Kidney capillary endothelial cell (primary cell): ENCODE measurements around the gene ACAD9.
"Not testable (repeated sequence)": the region's sequence is repeated elsewhere in the genome, so short reads cannot be mapped to it uniquely, and the experiment has no call there.

Experiments
- DNase-seq: peaks from one replicate; pipeline ENCODE4 v3.0.0-alpha.2; 2018; ENCODE audit warnings: low spot score

Gene ACAD9

DNA sequence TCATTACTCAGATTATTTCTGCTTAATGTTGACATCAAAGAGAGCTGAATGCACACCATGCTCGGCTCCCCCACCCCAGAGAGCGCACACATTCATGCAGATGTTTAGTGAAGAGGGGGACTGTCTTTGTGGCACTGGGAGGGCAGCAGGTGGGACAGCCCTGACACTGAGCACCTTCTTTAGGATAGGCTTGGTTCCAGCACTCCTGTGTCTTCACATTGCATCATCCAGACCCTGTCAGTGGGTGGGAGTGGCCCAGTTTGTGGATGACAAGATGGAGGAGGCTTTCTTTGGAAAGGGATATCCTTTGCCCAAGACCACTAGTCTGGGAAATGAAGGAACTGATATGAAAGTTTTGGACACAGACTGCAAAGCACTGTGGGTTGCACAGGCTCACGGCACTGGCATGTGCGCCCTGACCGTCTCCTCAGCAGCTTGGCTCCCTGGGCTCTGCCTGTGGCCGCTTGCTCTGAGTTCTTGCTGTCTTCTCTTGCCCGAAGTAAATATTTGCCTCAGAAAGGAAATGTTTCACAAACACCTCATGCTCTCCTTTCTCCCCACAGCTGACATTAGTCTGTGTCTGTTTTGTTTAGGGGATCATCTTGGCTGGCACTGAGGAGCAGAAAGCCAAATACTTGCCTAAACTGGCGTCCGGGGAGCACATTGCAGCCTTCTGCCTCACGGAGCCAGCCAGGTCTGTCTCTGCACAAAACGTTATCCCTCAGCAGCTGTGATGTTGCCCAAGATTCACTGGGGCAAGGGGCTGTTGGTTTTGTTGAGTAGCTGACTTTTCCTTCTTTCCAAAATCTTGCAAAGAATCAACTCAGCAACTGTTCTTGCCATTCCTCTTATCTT is 16.6 kb downstream of the ACAD9 start:
- no peak for DNase-seq

DNA sequence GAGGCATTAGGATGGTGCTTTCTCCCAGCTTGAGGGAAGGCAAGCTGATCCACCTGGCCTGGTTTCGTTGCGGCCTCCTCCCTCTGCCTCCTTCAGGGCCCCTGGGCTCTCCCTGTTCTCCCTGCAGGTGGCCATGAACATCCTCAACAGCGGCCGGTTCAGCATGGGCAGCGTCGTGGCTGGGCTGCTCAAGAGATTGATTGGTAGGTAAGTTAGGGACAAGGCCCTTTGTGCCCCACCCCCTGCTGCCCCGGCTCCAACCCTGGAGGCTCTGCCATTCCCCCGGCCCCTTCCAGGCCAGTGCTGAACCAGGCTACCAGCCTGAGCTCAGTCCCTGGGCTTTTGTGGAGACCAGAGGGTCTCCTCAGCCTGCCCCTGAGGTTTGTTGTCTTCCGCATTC is 23.0 kb downstream of the ACAD9 start:
- DNase-seq = no peak

DNA sequence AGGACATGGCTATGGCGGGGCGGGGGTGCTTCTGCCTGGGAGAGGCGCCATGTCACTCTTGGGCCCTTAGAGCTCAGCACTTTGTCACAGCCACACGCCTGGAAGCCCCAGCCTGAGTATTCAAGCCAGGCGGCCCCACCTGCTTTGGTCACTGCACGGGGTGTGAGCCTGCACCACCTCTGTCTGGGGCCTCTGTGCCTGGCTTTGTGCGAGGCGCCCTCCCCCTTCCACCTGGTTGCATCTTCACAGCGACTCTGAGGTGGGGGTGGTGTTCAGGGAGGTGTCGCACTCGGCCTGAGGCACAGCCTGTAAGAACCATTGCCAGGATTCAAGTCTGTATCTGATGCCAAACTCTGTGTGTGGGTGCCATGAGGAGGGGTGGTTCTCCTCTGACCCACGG is 24.1 kb downstream of the ACAD9 start:
- no peak for DNase-seq

DNA sequence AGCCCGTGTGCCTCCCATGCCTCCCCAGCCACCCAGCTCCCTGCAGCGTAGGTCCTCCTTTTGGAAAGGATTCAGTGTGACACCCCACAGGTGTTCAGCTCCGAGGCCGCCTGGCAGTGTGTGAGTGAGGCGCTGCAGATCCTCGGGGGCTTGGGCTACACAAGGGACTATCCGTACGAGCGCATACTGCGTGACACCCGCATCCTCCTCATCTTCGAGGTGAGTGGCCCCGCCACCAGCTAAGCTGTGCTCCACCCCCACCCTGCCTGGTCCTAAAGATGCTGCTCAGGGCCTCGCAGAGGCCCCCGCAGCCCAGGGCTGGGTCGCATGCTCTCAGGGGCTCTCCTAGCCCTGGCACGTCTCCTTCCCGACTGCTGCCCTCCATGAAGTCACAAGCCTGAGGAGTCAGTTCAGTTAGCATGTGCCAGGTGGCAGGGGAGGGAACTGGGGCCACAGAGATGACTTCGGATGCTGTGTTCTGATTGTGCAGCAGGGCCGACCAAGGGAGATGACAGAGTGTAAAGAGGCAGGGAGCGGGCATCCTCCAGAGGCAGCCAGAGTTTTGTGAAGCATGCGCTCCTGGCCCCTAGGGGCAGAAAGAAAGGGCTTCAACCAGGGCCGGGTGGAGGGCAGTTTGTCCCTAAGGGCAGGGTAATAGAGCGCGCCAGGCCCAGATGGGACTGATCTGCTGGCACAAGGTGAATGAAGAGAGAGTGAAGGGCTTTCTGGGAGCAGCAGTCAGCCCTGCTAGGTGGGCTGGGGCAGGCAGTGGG is 26.8 kb downstream of the ACAD9 start:
- DNase-seq = no peak

DNA sequence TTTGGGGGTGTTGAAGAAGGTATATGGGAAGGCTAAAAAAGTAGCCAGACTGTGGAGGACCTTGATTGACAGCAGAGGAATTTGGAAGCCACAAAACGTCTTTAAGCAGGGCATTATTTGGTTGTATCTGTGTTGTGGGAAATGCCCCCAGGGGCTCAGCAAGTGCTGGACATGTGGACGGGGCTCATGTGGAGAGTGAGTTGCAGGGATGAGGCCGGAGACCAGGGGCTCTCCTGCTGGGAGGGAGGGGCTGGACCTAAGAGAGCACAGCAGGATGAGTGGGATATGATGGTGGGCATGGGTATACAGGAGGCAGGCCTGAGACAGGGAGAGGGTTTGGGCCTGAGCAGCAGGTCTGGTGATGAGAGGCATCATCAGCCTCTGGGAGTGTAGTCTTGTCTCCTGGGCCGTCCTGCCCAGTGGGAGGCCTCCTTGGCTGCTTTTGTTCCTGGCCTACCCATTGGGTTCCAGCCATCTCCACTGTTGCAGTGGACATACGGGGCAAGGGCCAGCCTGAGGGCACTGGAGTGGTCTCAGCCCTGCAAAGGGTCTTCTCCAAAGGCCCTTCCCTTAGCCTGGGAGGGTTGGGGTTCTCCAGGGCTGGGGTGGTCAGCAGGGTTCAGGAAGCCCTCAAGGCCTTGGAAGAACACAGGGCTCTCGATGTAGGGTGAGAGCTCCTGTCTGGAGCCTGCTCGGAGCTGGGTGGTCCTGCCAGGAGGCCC is 27.5 kb downstream of the ACAD9 start:
- DNase-seq = no peak

DNA sequence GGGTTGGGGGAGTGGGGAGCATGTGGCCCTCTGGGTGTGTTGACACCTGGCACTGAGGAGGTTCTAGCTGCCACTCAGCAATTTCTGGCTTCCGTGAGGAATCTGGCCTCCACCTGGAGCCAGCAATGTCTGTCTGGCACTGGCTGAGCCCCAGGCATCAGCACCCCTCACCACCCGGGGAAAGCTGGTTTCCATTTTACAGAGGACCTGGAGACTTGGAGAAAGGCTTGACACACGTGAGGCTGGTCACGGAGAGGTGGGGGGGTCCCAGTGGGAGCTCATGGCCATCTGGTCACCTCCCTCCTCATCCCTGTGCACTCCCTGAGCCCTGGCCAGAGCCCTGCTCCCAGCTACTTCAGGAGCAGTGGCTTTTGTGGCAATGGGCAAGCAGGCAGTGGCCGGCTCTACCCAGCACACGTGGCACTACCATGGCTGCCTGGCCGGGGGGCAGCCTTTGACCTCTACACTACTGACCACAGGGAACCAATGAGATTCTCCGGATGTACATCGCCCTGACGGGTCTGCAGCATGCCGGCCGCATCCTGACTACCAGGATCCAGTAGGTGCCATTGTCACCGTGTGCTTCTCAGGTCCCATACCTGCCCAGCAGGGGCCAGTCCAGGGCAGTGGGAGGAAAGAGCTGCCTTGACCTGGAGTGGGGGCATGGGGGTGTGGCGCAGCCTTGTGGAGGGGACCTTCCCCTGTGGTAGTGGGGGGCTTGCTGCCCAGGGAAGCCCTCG is 28.5 kb downstream of the ACAD9 start:
- DNase-seq = no peak

DNA sequence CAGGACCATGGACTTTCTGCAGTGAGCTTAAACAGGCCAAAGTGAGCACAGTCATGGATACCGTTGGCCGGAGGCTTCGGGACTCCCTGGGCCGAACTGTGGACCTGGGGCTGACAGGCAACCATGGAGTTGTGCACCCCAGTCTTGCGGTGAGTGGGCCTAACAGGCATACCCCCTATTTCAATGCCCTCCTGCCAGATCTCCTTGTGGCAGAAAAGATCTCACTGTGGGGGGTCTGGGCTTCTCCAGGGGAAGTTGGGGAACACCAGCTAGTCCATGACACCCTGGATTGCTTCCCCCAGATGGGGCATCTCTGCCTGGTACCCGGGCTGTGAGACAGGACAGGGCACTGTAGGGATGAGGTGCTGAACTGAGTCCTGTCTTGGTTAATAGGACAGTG is 29.5 kb downstream of the ACAD9 start:
- DNase-seq = no peak

DNA sequence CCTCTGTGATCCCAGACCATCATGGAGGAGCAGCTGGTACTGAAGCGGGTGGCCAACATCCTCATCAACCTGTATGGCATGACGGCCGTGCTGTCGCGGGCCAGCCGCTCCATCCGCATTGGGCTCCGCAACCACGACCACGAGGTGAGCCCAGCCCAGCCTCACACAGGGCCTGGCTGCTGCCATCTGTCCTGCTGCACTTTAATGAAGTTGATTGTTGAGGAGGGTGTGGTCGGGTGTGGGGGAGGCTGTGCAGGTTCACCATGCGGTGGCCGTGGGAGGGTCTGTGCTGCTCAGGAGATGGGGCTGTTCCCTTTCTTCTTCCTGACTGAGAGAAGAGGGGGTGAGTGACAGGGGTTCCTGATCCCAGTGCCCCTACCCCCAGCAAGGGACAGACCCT is 30.6 kb downstream of the ACAD9 start:
- no peak for DNase-seq

DNA sequence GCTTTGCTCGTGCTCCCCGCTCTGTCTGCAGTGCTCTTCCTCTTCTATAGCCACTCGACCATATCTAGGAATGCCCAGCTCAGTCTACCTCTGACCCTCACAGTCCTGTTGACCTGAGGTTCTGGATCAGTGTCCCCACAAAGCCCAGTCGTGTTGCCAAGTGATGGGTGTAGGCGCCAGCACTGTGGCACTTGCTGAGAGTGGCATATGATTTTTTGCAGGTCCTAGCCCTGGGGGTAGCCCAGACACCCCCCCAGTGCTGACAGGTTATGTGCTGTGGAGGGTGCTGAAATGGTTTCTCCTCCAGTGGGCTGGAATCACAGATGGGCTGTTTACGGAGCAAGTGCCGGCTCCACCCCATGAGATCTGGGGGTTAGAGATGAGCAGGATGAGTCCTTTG is 32.5 kb downstream of the ACAD9 start:
- DNase-seq = no peak

DNA sequence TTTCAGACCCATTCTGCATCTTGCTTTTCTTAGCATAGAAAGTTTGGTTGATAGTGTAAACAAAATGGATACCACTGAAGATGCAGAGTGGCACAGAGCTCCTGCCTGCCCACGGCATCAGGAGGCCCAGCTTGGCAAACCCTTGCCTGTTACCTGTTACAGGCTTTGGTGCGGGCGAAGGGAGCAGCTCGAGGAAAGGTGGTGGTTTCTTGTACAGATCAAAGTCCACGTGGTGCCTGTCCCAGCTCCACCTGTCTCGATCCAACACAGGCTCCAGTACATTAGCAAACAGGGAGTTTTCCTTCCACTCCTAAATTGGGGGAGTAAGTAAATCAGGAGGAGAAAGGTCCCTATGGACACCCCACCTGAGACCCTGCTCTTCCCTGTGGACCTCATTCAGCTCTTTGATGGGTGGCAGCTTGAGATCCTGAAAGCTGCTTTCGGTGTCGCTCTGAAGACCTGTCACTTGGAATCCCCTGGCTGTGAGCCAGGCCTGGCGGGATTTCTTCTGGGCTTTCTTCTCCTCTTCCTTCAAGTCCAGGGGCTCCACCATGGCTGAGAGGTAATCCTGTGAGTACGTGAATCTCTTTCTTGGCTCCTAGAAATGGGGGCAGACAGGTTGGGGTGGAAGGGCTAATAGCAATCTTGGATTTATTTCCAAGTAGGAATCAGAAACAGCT is 35.7 kb downstream of the ACAD9 start:
- DNase-seq = no peak

DNA sequence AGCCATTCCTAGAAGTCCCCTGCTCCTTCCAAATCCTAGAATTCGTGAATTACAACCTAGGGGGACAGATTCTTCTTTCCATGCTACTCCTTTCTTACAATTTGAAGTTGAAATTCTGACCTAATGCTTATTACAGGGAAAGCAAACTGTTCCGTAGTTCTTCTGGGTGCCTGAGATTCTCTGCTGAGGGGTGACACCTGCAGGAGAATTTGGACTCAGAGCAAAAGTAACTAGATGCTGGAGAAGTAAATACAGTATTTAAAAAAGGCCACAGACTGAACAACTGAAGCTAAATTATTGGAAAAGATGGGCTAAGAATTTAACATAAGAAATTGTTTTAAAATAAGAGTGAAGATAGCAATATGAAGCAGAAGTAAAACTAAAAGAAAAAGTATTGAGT is 37.9 kb downstream of the ACAD9 start:
- DNase-seq = no peak

DNA sequence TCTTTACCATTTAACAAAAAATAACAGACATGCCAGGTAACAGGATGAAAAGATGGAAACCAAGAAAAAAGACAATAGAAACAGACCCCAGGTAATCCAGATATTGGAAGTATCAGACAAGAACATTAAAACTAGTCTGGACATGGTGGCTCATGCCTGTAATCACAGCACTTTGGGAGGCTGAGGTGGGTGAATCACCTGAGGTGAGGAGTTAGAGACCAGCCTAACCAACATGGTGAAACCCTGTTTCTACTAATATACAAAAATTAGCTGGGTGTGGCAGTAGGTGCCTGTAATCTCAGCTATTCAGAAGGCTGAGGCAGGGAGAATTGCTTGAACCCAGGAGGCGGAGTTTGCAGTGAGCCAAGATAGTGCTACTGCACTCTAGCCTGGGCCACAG is 40.6 kb downstream of the ACAD9 start:
- no peak for DNase-seq

DNA sequence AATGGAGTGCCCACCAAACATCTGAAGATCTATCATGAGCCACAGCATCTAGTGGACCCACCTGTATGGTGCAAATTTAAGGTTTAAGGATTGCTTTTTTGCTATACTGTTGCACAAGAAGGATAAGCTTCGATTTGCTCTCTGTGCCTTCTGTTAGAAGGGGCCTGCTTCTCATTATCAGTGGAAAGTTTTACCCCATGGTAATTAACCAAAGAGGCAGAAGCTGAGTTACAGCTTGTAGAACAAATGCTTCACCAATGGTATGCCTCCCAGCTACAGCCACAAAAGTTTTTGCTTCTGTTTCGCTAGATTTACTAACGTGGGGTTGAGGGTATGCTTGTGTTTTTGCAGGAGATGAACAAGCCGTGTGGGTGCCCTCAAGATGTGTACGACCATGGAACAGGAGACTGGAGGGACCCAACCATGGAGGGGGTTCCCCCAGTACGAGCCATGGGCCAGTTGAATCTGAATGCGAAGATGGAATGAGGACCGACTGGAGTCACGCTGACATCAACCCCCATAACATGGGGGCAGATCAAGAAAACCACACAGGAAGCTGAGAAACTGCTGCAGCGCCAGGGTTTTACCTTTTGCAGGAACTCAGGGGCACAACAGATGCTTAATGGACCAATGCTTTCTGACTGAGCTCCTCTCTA is 43.5 kb downstream of the ACAD9 start:
- no peak for DNase-seq

DNA sequence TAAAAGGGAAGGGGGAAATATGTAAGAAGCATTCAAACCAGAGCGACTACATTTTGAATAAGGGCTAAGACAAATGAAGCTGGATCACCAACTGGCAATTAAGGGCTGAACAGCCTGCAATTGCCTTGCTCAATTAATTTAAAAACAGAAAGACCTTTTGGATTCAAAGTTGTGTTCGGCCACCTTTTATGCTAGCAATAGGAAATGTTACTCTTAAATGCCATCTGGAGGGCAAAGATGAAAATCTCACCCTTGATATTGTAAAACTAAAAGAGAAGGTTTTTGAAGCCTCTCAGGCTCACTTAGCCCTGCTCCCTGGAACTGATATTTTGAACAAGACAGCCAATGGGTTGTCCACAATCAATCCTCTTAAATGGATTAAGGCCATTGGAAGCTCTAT is 44.2 kb downstream of the ACAD9 start:
- DNase-seq = no peak

DNA sequence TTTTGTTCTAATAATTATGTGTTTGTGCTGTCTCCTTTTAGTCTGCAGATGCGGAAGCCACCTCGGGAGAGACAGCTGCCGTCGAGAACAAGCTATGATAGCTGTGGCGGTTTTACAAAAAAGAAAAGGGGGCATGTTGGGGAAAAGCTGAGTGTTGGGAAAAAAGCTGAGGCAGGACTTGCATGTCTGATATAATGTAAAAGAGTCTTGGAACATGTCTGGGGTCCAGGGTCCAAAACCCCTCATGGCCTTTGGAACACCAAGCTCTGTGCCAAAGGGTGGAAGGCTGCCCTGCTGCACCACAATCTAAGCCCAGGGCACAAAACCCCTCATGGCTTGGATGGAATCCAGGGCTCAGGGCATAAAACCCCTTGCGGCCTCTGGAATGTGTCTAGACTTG is 44.6 kb downstream of the ACAD9 start:
- DNase-seq = not testable (repeated sequence)

DNA sequence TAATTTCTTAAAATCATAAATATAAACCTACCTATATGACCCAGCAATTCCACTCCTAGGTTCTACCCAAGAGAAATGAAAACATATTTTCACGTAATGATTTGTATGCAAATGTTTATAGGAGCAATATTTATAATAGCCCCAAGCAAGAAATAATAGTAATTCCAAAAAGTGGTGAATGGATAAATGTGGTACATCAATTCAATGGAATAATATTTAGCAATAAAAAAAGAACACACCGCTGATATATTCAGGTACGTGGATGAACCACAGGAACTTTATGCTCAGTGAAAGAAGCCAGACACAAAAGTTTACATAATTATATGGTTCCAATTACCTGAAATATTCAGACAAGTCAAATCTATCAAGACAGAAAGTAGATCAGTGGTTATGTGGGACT is 49.9 kb downstream of the ACAD9 start:
- no peak for DNase-seq

DNA sequence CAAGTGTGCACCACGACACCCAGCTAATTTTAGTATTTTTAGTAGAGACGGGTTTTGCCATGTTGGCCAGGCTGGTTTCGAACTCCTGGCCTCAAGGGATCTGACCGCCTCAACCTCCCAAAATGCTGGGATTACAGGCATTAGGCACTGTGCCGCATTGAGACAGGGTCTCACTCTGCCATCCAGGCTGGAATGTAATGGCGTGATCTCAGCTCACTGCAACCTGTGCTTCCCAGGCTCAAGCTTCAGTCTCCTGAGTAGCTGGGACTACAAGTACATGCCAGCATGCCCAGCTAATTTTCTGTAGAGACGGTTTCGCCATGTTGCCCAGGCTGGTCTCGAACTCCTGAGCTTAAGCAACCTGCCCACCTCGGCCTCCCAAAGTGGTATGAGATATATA is 51.6 kb downstream of the ACAD9 start:
- no peak for DNase-seq

DNA sequence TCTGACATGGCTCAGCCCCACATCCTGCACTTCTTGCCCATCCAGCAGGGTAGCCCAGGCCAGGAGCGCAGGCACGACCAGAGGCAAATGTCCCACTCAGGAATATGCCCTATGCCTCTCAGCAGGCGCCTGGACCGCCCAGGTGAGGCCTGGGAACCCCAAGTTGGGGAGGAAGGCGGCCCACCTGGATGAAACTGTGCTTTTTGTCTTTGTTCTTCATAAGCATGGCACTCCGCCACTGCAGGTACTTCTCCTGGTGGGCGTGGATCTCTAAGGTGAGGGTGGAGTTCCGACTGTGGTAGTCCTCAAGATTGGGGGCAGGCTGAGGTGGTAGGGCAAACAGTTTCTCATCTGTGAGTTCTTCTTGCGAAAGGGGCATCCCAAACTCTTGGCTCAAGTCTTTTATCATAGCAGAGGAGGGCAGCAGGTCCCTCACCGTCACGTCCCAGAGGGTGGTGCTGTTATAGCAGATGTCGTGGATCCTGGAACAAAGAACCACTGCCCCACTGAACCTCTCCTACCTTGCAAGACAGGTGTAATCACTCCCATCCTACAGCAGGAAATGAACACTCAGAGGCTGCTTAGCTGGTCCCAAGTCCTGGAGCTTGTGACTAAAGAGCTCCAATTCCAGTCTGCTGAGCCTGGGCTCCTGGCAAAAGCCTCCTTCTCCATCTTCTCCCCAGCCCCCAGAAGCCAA is 53.2 kb downstream of the ACAD9 start:
- no peak for DNase-seq

DNA sequence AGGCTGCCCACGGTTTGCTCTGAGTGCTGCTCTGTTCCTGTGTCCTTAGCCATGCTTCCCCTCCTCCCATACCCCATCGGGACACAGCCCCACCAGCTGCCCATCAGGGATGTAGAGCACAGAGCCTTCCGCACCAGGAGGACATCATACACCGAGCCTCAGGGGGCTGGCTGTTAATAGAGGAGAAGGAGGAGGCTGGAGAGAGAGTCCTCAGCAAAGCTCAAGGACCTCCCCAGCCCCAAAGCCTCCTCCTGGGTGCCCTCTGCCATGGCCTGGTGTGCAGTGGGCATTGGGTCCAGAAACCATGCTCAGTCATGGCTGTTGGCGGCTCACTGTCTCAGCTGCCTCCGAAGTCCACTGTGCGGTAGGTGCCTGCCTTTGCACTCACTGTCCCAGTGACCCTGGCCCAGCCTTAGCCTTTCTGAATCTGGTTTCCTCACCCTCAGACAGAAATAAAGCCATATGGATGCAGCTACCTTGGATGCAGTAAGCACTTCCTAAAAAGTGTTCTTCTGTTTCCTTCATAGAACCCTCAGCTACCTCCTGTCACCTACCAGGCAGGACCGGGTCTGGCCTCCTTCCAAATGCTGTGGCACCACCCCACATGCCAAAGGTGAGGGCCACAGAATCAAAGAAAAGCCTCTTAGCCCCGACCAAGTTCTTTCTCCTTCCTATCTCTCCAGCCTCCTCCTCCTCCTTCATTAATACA is 53.9 kb downstream of the ACAD9 start:
- no peak for DNase-seq

DNA sequence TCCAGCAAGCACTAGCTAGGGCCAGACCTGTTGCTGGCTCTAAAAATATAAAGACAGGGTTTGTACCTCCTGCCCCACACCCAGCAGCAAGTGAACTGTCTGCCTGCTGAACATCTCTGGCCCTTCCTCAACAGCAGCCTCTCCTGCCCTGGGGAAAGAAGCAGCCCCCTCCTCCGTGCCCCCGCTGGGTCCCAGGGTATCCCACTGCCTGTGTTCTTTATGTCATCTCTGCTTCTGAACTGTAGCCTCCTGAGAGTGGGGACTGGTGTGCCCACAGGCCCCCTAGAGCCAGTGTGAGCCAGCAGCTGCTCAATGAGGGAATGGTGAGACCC is 54.5 kb downstream of the ACAD9 start:
- DNase-seq = no peak
